GM12873 (cell line): ENCODE data around the gene GSG1.

Experiments
- CTCF ChIP-seq: IDR thresholded peaks from 2 replicates; pipeline ENCODE4 v1.5.1; 2012; ENCODE audit warnings: low read depth, mild to moderate bottlenecking, moderate library complexity, low read length, control low read depth; ENCODE audit not compliant: insufficient read depth; ENCODE audit errors: missing control alignments

The GSG1 gene

GRCh38 chr12:13146336-13146938 is 43.0 kb upstream of the GSG1 start:
- no peak for TF ChIP-seq CTCF

GRCh38 chr12:13144266-13144828 is 40.9 kb upstream of the GSG1 start:
- TF ChIP-seq CTCF = no peak

GRCh38 chr12:13142747-13143146 is 39.3 kb upstream of the GSG1 start:
- TF ChIP-seq CTCF = no peak

- TF ChIP-seq CTCF = no peak
These were observed 38.2 kb upstream of the GSG1 start for GRCh38 chr12:13141686-13142085.

- no peak for TF ChIP-seq CTCF
These were observed 32.1 kb upstream of the GSG1 start for GRCh38 chr12:13135371-13136178.

- TF ChIP-seq CTCF = no peak
These were observed 30.4 kb upstream of the GSG1 start for GRCh38 chr12:13133886-13134285.

- no peak for TF ChIP-seq CTCF
These were observed 27.5 kb upstream of the GSG1 start for GRCh38 chr12:13130981-13131380.
